DOHH2 (cell line): Measurements from ENCODE around the gene ETF1.

Source experiments
- H3F3A ChIP-seq: fragments of 200-600 bp; sonication (generic), shearing (Covaris generic); 2 replicates; pipeline ENCODE4 v1.6.0; 2016; ENCODE audit warnings: antibody characterized with exemption, mild to moderate bottlenecking; ENCODE audit not compliant: control insufficient read depth, insufficient read depth
- H3K27ac ChIP-seq: fragments of 200-600 bp; sonication (generic); 2 replicates; pipeline ENCODE4 v1.5.1; 2014; ENCODE audit warnings: low read depth, mild to moderate bottlenecking, low read length, moderate library complexity
- H3K27me3 ChIP-seq: fragments of 200-600 bp; sonication (generic); 2 replicates; pipeline ENCODE4 v1.6.1; 2014; ENCODE audit warnings: mild to moderate bottlenecking, low read length, mixed read lengths; ENCODE audit not compliant: control insufficient read depth
- H3K36me3 ChIP-seq: fragments of 200-600 bp; sonication (generic); 2 replicates; pipeline ENCODE4 v1.6.1; 2014; ENCODE audit warnings: mild to moderate bottlenecking, low read length, moderate library complexity, mixed read lengths; ENCODE audit not compliant: control insufficient read depth
- H3K4me1 ChIP-seq: fragments of 200-600 bp; sonication (generic); 2 replicates; pipeline ENCODE4 v1.6.1; 2014; ENCODE audit warnings: mild to moderate bottlenecking, low read length, mixed read lengths; ENCODE audit not compliant: control insufficient read depth
- H3K4me2 ChIP-seq: fragments of 200-600 bp; sonication (generic); 2 replicates; pipeline ENCODE4 v1.6.0; 2014; ENCODE audit warnings: mild to moderate bottlenecking, low read length, moderate library complexity
- H3K4me3 ChIP-seq: fragments of 200-600 bp; sonication (generic); 2 replicates; pipeline ENCODE4 v1.5.1; 2014; ENCODE audit warnings: mild to moderate bottlenecking, low read length, mixed read lengths
- H3K79me2 ChIP-seq: fragments of 200-600 bp; sonication (generic); 2 replicates; pipeline ENCODE4 v1.6.1; 2014; ENCODE audit warnings: mild to moderate bottlenecking, low read length, mixed read lengths; ENCODE audit not compliant: control insufficient read depth
- H3K9me2 ChIP-seq: fragments of 200-600 bp; sonication (generic); replicated peaks from 2 replicates; pipeline ENCODE4 v1.6.1; 2014; ENCODE audit warnings: mild to moderate bottlenecking, low read length, mixed read lengths; ENCODE audit not compliant: control insufficient read depth
- H3K9me3 ChIP-seq: fragments of 200-600 bp; sonication (generic); 2 replicates; pipeline ENCODE4 v1.6.1; 2014; ENCODE audit warnings: antibody characterized with exemption, low read length, mixed read lengths; ENCODE audit not compliant: control insufficient read depth, insufficient read depth
- H4K20me1 ChIP-seq: fragments of 200-600 bp; sonication (generic); 2 replicates; pipeline ENCODE4 v1.6.0; 2014; ENCODE audit warnings: low read depth, mild to moderate bottlenecking, antibody characterized with exemption, low read length, moderate library complexity; ENCODE audit not compliant: control insufficient read depth, insufficient read depth
- CTCF ChIP-seq: fragments of 200-600 bp; sonication (generic); IDR thresholded peaks from one replicate; pipeline ENCODE4 v1.5.1; 2014; ENCODE audit warnings: antibody characterized with exemption, mild to moderate bottlenecking, low read depth, low read length; ENCODE audit not compliant: poor library complexity, severe bottlenecking
- EZH2phosphoT487 ChIP-seq: fragments of 200-600 bp; sonication (generic); IDR thresholded peaks from 2 replicates; pipeline ENCODE4 v1.6.1; 2017; ENCODE audit warnings: borderline replicate concordance, mild to moderate bottlenecking, antibody characterized with exemption, low read length, moderate library complexity, mixed read lengths

Gene ETF1

DNA sequence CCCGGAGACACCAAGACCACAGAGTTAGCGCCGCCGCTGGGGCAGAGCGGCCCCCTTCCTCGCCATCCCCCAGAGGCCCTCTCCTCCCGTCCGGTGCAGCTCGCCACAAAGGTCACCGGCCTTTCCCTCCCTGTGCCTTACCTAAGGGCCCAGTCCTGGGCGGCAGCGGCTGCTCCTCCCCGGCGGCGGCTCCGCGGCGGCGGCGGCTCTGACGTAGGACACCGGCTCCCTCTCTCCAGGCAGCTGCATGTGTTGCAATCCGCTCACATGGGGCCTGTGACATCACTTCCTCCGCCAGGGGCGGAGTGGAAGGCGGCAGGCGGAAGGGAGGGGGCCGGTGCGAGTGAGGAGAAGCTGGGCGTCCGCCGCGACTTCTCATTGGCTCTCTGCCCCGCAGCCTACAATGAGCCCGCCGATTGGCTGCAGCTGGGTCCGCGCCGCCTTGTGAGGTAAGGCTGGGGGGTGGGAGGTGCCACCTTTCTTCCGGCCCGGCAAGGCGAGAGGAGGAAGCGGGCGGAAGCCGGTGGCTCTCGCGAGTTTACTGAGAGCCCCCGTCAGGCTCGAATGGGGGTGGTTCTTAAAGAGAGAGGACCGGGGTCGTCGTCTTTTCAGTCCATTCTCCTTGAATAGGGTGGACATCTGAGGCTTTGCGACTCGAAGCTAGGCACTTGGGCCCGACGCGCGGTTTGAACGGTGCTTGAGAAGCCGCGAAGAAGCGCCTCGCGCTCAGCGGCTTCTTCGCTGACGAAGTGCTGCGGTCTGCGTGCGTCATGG lies at the start of gene ETF1:
Gene ETF1, minus strand, starts transcription at position 281 of the 774 bp plus-strand sequence. CDS start 318 bp downstream, outside the sequence.
- Histone ChIP-seq H3K4me1 (peaks cover 46% of the 10 kb centered on the region), H3K27ac (peak within 1 kb of the TSS; percentile 64), H3K36me3 (peaks cover 68% of the 10 kb centered on the region), H3K27me3 (no peaks in the 10 kb centered on the region), H3F3A (0 out of 2 replicates have a peak, but pooled peaks cover 3% of the 10 kb centered on the region), H3K4me3 (peak within 1 kb of the TSS; percentile 96), H4K20me1 (peaks cover 28% of the 10 kb centered on the region), H3K9me2 (no peaks in the 10 kb centered on the region), H3K9me3 (no peaks in the 10 kb centered on the region), H3K79me2 (peaks cover 98% of the 10 kb centered on the region), H3K4me2 (peak within 1 kb of the TSS; percentile 91)
- TF ChIP-seq CTCF (no peak), EZH2phosphoT487 (no peak)

DNA sequence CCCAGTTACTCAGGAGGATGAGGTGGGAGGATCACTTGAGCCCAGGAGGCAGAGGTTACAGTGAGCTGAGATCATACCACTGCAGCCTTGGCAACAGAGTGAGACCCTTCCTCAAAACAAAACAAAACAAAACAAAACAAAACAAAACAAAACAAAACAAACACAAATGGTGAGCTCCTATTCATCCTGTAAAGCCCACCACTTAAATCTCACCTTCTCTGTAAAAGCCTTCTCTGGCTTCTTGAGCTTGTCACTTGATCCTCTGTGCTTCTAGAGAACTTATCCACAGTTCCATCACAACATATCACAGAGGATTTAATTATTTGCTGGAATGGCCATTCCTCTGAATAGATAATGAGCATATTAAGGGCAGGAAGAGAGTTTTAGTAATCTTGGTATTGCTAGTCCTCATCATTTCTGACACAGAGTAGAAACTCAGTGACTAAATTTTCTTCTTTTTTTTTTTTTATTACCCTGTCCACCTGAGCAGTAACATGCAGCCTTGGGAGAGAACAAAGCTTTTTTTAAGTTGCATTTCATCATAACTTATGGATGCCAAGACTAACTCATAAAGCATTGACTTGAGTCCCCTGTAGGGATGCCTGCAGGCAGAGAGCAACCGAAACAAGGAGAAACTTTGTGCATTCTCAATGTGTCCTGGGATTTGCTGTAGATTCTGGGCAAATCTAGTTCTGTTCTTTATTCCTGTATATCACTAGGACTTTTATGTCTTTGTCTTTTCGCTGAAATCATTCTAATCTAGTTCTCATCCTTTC lies 45.2 kb upstream of the ETF1 start:
- Histone ChIP-seq H3K27ac (no peak overlapping the region), H3K4me1 (no peaks in the 10 kb centered on the region), H3K27me3 (peaks cover 12% of the 10 kb centered on the region; the same call in 1 of the 2 replicates), H3F3A (no peaks in the 10 kb centered on the region), H3K9me3 (no peaks in the 10 kb centered on the region), H4K20me1 (no peaks in the 10 kb centered on the region), H3K4me2 (no peak overlapping the region), H3K36me3 (no peaks in the 10 kb centered on the region), H3K9me2 (no peaks in the 10 kb centered on the region), H3K79me2 (no peaks in the 10 kb centered on the region), H3K4me3 (no peak overlapping the region)
- no peak for TF ChIP-seq CTCF
- no peak for TF ChIP-seq EZH2phosphoT487

- no peak overlapping the region for H3K4me3 ChIP-seq
- H4K20me1 ChIP-seq, result no peaks in the 10 kb centered on the region
- peaks cover 12% of the 10 kb centered on the region; the same call in 1 of the 2 replicates for H3K27me3 ChIP-seq
- H3K79me2 ChIP-seq, result no peaks in the 10 kb centered on the region
- no peak overlapping the region for H3K27ac ChIP-seq
- TF ChIP-seq EZH2phosphoT487, result no peak
- TF ChIP-seq CTCF, result no peak
- no peaks in the 10 kb centered on the region for H3K9me2 ChIP-seq
- H3K36me3 ChIP-seq, result no peaks in the 10 kb centered on the region
- H3K4me1 ChIP-seq, result no peaks in the 10 kb centered on the region
- no peaks in the 10 kb centered on the region for H3F3A ChIP-seq
- H3K9me3 ChIP-seq, result no peaks in the 10 kb centered on the region
- no peak overlapping the region for H3K4me2 ChIP-seq
These were observed 42.1 kb upstream of the ETF1 start for GRCh38 chr5:138585157-138585556.
